ENCODE results near the gene ARHGAP26.

The ARHGAP26 gene

GRCh38 chr5:143164557-143164956, 394.4 kb downstream of the ARHGAP26 start:
- H3K9me3 ChIP-seq (ENCODE audit: control insufficient read depth, insufficient read depth, low read length), result no peaks in the 10 kb centered on the region
- H3K36me3 ChIP-seq (ENCODE audit: insufficient read depth, low read length), result no peaks in the 10 kb centered on the region
- no peak overlapping the region for H3K9ac ChIP-seq (ENCODE audit: low read depth, low read length)
- no peaks in the 10 kb centered on the region for H3K4me1 ChIP-seq (ENCODE audit: insufficient read depth, low read length)

- no peaks in the 10 kb centered on the region for H3K36me3 ChIP-seq (ENCODE audit: insufficient read depth, low read length)
- H3K9me3 ChIP-seq (ENCODE audit: control insufficient read depth, insufficient read depth, low read length), result no peaks in the 10 kb centered on the region
- no peaks in the 10 kb centered on the region for H3K4me1 ChIP-seq (ENCODE audit: insufficient read depth, low read length)
- H3K9ac ChIP-seq (ENCODE audit: low read depth, low read length), result no peak overlapping the region
Measured at GRCh38 chr5:143165049-143165880, 395.1 kb downstream of the ARHGAP26 start.

GRCh38 chr5:143166090-143166489, 395.9 kb downstream of the ARHGAP26 start:
- Histone ChIP-seq H3K4me1 (ENCODE audit: insufficient read depth, low read length) (no peaks in the 10 kb centered on the region), H3K36me3 (ENCODE audit: insufficient read depth, low read length) (no peaks in the 10 kb centered on the region), H3K9ac (ENCODE audit: low read depth, low read length) (no peak overlapping the region), H3K9me3 (ENCODE audit: control insufficient read depth, insufficient read depth, low read length) (no peaks in the 10 kb centered on the region)

- H3K36me3 ChIP-seq (ENCODE audit: insufficient read depth, low read length), result no peaks in the 10 kb centered on the region
- H3K9ac ChIP-seq (ENCODE audit: low read depth, low read length), result no peak overlapping the region
- no peaks in the 10 kb centered on the region for H3K4me1 ChIP-seq (ENCODE audit: insufficient read depth, low read length)
- no peaks in the 10 kb centered on the region for H3K9me3 ChIP-seq (ENCODE audit: control insufficient read depth, insufficient read depth, low read length)
Measured at GRCh38 chr5:143166661-143167420, 396.7 kb downstream of the ARHGAP26 start.

GRCh38 chr5:143168171-143168741, 398.1 kb downstream of the ARHGAP26 start:
- Histone ChIP-seq H3K9me3 (ENCODE audit: control insufficient read depth, insufficient read depth, low read length) (no peaks in the 10 kb centered on the region), H3K9ac (ENCODE audit: low read depth, low read length) (no peak overlapping the region), H3K4me1 (ENCODE audit: insufficient read depth, low read length) (peaks cover 6% of the 10 kb centered on the region; the same call in 1 of the 2 replicates), H3K36me3 (ENCODE audit: insufficient read depth, low read length) (no peaks in the 10 kb centered on the region)

- Histone ChIP-seq H3K9ac (ENCODE audit: low read depth, low read length) (no peak overlapping the region), H3K4me1 (ENCODE audit: insufficient read depth, low read length) (peaks cover 15% of the 10 kb centered on the region), H3K36me3 (ENCODE audit: insufficient read depth, low read length) (no peaks in the 10 kb centered on the region), H3K9me3 (ENCODE audit: control insufficient read depth, insufficient read depth, low read length) (no peaks in the 10 kb centered on the region)
Measured at GRCh38 chr5:143168921-143169810, 399.0 kb downstream of the ARHGAP26 start.

- Histone ChIP-seq H3K9ac (ENCODE audit: low read depth, low read length) (no peak overlapping the region), H3K9me3 (ENCODE audit: control insufficient read depth, insufficient read depth, low read length) (no peaks in the 10 kb centered on the region), H3K36me3 (ENCODE audit: insufficient read depth, low read length) (no peaks in the 10 kb centered on the region), H3K4me1 (ENCODE audit: insufficient read depth, low read length) (peaks cover 17% of the 10 kb centered on the region)
Measured at GRCh38 chr5:143170104-143170503, 399.9 kb downstream of the ARHGAP26 start.

- no peaks in the 10 kb centered on the region for H3K36me3 ChIP-seq (ENCODE audit: insufficient read depth, low read length)
- H3K4me1 ChIP-seq (ENCODE audit: insufficient read depth, low read length), result peaks cover 17% of the 10 kb centered on the region
- no peak overlapping the region for H3K9ac ChIP-seq (ENCODE audit: low read depth, low read length)
- no peaks in the 10 kb centered on the region for H3K9me3 ChIP-seq (ENCODE audit: control insufficient read depth, insufficient read depth, low read length)
Measured at GRCh38 chr5:143170977-143171376, 400.8 kb downstream of the ARHGAP26 start.

GRCh38 chr5:143172739-143173138, 402.6 kb downstream of the ARHGAP26 start:
- peaks cover 17% of the 10 kb centered on the region for H3K4me1 ChIP-seq (ENCODE audit: insufficient read depth, low read length)
- no peaks in the 10 kb centered on the region for H3K9me3 ChIP-seq (ENCODE audit: control insufficient read depth, insufficient read depth, low read length)
- no peak overlapping the region for H3K9ac ChIP-seq (ENCODE audit: low read depth, low read length)
- H3K36me3 ChIP-seq (ENCODE audit: insufficient read depth, low read length), result no peaks in the 10 kb centered on the region

- no peaks in the 10 kb centered on the region for H3K36me3 ChIP-seq (ENCODE audit: insufficient read depth, low read length)
- H3K9ac ChIP-seq (ENCODE audit: low read depth, low read length), result no peak overlapping the region
- no peaks in the 10 kb centered on the region for H3K9me3 ChIP-seq (ENCODE audit: control insufficient read depth, insufficient read depth, low read length)
- peaks cover 17% of the 10 kb centered on the region for H3K4me1 ChIP-seq (ENCODE audit: insufficient read depth, low read length)
Measured at GRCh38 chr5:143173139-143173889, 403.1 kb downstream of the ARHGAP26 start.

- H3K9me3 ChIP-seq (ENCODE audit: control insufficient read depth, insufficient read depth, low read length), result no peaks in the 10 kb centered on the region; the same call in 1 of the 2 replicates
- no peaks in the 10 kb centered on the region for H3K36me3 ChIP-seq (ENCODE audit: insufficient read depth, low read length)
- peaks cover 17% of the 10 kb centered on the region for H3K4me1 ChIP-seq (ENCODE audit: insufficient read depth, low read length)
- no peak overlapping the region for H3K9ac ChIP-seq (ENCODE audit: low read depth, low read length)
Measured at GRCh38 chr5:143174714-143175398, 404.7 kb downstream of the ARHGAP26 start.

- Histone ChIP-seq H3K36me3 (ENCODE audit: insufficient read depth, low read length) (no peaks in the 10 kb centered on the region), H3K9me3 (ENCODE audit: control insufficient read depth, insufficient read depth, low read length) (no peaks in the 10 kb centered on the region; the same call in 1 of the 2 replicates), H3K4me1 (ENCODE audit: insufficient read depth, low read length) (peaks cover 17% of the 10 kb centered on the region), H3K9ac (ENCODE audit: low read depth, low read length) (no peak overlapping the region)
Measured at GRCh38 chr5:143176048-143176447, 405.9 kb downstream of the ARHGAP26 start.
